Activated CD8-positive, alpha-beta memory T cell treated with anti-CD3 and anti-CD28 coated beads, Interleukin-2, amount 50 U/mL, for 1 hour (primary cell): ENCODE results near the gene KRTAP5-8.
"Not testable (repeated sequence)": the region's sequence is repeated elsewhere in the genome, so short reads cannot be mapped to it uniquely, and the experiment has no call there.

Experiments
- DNase-seq: peaks from one replicate; pipeline ENCODE4 v3.0.0-alpha.2; 2020; ENCODE audit errors: extremely low read depth

Gene KRTAP5-8

GRCh38 chr11:71574418-71574817 is 36.6 kb downstream of the KRTAP5-8 start:
- no peak for DNase-seq

DNA sequence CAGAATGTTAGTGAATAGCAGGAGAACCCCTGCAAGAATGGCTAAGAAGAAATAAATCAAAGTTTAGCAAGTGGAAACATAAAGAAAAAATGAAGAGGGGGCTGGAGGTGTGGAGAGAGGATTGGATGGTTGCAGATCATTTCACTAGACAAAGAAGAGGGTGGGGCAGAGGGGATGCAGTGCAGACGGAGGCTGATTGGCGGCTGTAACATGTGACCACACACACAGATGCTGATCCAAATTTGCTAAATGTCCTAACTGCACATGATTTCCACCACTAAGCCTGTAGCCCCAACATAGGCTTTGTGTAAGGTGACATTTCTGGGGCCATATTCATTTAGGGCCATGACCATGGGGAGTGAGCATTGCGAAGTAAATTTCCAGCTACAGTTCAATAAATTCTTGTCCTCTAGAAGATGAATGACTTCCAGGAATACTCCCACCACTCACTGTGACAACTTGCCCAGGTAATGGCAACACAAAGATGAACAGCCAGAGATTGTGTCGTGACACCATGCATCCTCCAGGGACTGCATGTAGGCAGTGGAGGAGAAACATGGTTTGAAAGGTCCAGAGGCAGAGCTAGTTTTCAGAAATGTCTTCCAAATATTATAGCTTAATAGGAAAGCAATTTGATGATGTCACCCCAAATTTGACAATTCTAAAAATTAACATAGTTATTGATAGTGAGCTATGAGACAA is 38.0 kb downstream of the KRTAP5-8 start:
- DNase-seq: no peak

DNA sequence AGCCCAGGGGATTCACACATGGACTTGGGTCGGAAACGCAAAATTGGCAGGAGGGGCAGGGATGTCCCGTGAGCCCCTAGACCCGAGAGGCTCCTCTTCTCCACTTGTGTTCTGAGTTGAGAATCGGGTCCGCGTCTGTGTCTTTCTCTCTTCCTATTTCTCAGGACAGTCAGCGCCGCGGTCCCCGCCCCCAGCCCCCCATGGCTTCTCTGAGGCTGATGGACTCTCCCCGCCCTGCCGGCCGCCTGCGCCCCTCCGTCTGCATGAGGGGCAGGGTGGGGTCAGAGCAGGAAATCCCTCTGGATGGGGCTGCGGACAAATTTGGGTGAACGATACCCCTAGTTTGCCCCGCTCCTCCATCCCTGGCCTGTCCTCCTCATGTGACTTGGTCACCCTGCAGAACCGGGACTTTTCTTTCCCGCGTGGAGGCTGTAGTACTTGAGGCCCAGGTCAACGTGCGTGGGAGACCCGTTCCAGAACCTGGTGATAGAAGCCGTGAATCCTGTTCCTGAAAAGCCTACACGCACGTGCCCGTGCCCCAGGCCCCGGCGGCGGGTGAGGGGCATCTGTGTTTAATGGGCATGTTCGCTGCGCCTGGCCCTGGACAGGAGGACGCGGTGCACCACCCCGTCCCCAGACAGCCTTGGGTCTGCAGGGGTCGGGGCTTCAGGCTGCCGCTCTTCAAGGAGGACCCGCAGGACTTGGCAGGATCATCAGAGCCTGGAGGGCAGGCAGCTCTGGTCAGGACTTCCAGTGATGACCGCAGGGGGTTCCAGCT is 39.1 kb downstream of the KRTAP5-8 start:
- not testable (repeated sequence) for DNase-seq

DNA sequence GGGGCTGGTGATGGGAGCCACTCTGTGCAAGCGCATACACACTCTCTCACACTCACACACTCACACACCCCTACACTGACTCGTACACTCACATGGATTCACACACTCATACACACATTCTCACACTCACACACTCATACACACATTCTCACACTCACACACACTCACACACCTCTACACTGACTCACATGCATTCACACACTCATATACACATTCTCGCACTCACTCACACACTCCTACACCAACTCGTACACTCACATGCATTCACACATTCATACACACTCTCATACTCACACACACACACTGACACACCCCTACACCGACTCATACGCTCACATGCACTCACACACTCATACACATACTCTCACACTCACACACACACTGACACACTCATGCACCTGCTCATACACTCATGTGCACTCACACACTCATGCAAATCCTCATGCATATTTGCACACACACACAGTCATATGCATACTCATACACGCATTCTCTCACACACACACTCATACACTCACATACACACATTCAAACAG is 39.7 kb downstream of the KRTAP5-8 start:
- no peak for DNase-seq

DNA sequence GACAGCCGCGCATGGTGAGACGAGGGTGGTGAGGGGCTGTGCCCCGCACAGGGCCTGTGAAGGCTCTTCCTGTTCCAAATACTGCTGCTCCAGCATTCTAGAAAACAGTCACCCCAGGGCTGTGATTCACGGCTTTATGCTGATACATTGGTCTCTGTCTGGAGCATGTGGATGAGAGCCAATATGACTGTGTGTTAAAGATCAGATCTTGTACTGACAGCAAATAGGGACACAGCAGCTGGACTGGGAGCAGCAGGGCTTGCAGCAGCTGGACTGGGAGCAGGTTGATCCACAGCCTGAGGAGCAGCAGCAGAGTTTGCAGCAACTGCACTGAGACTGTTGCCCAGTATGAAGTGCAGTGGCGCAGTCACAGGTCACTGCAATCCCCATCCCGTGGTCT is 41.7 kb downstream of the KRTAP5-8 start:
- DNase-seq: not testable (repeated sequence)

DNA sequence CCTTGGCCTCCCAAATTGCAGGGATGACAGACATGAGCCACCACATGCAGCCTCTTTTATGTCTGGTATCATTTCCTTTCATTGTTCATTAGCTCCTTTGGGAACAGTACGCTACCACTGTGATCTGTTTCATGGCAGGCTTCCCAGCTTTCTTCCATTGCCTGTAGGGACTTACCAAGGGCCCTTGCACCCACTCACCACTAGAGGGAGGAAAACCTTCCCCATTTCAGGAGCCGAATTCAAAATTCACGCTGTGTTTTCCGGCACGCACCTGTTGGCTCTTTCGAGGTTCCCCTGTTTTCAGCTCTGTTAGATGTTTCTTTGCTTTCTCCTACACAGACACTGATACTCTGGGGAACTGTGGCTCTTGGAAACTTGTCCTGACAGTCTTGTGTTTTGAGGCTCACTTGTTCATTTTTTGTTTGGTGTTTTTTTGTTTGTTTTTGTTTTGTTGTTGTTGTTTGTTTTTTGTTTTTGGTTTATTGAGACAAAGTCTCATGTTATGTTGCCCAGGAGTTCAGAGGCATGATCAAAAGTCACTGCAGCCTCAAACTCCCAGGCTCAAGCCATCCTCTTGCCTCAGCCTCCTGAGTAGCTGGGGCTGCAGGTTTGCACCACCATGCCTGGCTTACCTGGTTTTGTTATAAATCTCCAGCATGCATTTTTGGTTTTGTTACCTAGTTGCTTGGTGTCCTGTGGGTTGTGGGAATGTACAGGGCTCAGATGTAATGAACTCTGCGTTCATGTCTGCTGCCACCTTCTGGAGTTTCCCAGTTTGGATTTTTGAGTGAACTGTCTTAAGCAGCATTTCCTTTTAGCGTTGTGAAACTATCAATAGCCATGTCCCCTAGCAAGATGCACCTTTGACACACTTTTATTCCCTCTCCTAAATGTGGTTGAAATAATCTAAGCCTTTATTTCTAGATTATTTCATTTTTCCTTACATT is 42.5 kb downstream of the KRTAP5-8 start:
- no peak for DNase-seq

- DNase-seq: no peak
Measured at GRCh38 chr11:71581826-71582225, 44.0 kb downstream of the KRTAP5-8 start.

DNA sequence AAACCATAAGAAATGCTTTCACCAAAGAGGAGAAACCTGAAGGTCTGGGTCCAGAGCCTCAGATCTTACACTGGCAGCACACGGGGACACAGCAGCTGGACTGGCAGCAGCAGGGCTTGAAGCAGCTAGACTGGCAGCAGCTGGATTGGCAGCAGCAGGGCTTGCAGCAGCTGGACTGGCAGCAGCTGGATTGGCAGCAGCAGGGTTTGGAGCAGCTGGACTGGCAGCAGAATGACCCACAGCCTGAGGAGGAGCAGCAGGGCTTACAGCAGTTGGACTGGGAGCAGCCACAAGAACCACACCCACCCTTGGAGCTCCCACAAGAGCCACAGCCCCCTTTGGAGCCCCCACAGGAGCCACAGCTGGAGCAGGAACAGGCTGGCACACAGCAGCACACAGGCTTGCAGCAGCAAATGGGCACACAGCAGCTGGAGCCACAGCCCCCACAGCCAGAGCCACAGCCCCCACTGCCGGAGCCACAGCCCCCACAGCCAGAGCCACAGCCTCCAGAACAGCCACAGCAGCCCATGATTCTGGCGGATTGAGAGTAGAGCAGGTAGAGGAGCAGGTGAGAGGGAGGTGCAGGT is 44.6 kb downstream of the KRTAP5-8 start, which contains the start of gene KRTAP5-11:
Gene KRTAP5-11, minus strand, starts transcription at position 567 of the 587 bp plus-strand sequence. Its CDS starts 38 bp downstream, at position 529.
- DNase-seq: no peak

DNA sequence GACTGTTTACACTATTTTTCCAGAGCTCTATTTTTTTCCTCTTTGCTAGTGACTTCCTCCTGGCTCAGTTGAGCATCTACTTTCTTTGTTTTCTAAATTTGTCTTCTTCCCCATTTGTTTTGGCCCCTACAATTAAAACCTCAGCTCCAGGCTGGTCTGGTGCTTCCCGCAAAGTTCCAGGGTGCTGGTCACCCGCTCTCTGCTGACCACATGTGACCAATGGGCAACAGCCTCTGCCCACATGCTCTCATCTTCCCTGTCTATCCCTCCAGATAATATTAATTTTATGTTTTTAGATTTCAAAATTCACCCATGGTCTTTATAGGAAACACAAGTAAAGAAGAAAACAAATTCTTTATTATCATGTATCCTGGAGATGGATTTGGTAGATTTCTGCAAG is 45.1 kb downstream of the KRTAP5-8 start:
- DNase-seq: not testable (repeated sequence)

DNA sequence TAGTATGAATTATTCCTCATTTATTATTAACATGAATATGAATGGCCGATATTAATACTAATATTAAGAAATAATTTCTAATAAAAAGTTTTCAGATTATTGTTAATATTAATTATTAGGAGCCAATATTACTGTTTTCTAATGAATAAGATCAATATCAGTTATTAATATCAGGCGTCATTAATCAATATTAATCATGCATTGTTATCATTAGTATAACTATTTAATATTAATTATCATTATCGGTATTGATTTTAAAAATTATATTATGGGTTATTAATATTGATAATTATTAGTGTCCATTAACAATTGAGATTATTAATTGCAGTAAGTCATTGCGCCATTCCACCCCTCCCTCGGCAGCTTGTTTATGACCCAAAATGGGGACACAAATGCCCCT is 47.8 kb downstream of the KRTAP5-8 start:
- not testable (repeated sequence) for DNase-seq

- not testable (repeated sequence) for DNase-seq
Measured at GRCh38 chr11:71588314-71588713, 50.5 kb downstream of the KRTAP5-8 start.
